Measurements from ENCODE around the gene MDP1.

DNA sequence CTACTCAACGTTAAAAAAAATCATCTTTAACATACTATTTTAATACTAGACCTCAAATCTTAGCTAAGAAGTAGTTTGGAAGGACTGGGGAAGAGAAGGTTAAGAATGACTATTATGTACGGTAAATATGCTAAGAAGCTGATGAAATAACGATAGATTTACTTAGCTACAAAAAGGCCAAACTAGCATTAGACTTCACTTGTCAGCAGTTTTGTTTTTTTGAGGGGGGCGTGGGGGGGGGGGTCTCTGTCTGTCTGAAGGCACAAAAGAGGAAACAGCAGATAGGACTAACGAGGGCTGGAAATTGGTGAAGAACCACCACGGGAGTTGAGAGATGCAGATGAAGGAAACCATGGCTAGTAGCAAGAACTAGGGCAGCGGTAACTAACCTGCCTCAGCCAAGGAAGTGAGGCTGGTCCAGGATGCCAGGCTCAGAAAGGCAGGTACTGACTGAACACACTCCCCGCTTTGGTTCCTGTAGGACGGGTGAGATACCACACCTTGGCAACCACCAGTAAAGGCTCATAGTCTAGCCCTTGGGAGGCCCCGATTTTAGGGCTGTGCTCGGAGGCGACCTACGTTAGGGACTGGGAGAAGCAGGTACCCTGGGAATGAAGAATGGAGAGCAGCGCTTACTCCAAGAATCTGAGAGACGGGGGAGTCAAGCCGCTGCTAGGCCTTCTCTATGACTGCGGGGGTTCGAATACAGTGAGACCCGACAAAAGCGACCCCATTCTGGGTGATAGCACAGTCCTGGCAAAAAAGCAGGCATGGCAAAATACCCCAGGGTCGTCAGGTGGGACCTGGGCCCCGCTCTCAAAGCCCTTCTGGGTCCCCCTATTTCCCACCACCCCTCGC, 15.6 kb upstream of the MDP1 start:
- TF ChIP-seq YY1 (IDR thresholded peaks at IDR 0.05; ENCODE audit: low read depth, low read length) (no peak), EZH2 (IDR thresholded peaks at IDR 0.05; ENCODE audit: low read depth, low read length, severe bottlenecking) (no peak), SP1 (IDR thresholded peaks at IDR 0.05; ENCODE audit: low read depth, low read length) (no peak), NRF1 (IDR thresholded peaks at IDR 0.05; ENCODE audit: low read depth, low read length) (no peak), GABPA (IDR thresholded peaks at IDR 0.05; ENCODE audit: borderline replicate concordance, insufficient read depth, low read length) (no peak), POLR2AphosphoS5 (IDR thresholded peaks at IDR 0.05; ENCODE audit: low read depth, low read length) (no peak), FOSL1 (IDR thresholded peaks at IDR 0.05; ENCODE audit: insufficient read depth, low read depth, low read length) (no peak), KDM1A (IDR thresholded peaks at IDR 0.05; ENCODE audit: borderline replicate concordance, low read length) (no peak)
- TF ChIP-seq, protein P1, sequence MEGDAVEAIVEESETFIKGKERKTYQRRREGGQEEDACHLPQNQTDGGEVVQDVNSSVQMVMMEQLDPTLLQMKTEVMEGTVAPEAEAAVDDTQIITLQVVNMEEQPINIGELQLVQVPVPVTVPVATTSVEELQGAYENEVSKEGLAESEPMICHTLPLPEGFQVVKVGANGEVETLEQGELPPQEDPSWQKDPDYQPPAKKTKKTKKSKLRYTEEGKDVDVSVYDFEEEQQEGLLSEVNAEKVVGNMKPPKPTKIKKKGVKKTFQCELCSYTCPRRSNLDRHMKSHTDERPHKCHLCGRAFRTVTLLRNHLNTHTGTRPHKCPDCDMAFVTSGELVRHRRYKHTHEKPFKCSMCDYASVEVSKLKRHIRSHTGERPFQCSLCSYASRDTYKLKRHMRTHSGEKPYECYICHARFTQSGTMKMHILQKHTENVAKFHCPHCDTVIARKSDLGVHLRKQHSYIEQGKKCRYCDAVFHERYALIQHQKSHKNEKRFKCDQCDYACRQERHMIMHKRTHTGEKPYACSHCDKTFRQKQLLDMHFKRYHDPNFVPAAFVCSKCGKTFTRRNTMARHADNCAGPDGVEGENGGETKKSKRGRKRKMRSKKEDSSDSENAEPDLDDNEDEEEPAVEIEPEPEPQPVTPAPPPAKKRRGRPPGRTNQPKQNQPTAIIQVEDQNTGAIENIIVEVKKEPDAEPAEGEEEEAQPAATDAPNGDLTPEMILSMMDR (IDR thresholded peaks at IDR 0.05; ENCODE audit: control extremely low read depth in 1 of 3, insufficient read depth in 1 of 3, low read depth in 1 of 3, low read length in 3 of 3) = no peak

Data from H1 (cell line).